Measurements from ENCODE around the gene SMPD3.

Gene SMPD3

GRCh38 chr16:68343137-68343536, 105.2 kb downstream of the SMPD3 start:
- TF ChIP-seq CTCF (IDR thresholded peaks at IDR 0.05; ENCODE audit: extremely low read depth, missing control alignments), result no peak
- DNase-seq (ENCODE audit: low spot score), result no peak

- DNase-seq (ENCODE audit: low spot score), result no peak
- TF ChIP-seq CTCF (IDR thresholded peaks at IDR 0.05; ENCODE audit: extremely low read depth, missing control alignments), result no peak
Observed at GRCh38 chr16:68342620-68343019, 105.7 kb downstream of the SMPD3 start.

- no peak for TF ChIP-seq CTCF (IDR thresholded peaks at IDR 0.05; ENCODE audit: extremely low read depth, missing control alignments)
- no peak for DNase-seq (ENCODE audit: low spot score)
Observed at GRCh38 chr16:68339214-68339613, 109.1 kb downstream of the SMPD3 start.

DNA sequence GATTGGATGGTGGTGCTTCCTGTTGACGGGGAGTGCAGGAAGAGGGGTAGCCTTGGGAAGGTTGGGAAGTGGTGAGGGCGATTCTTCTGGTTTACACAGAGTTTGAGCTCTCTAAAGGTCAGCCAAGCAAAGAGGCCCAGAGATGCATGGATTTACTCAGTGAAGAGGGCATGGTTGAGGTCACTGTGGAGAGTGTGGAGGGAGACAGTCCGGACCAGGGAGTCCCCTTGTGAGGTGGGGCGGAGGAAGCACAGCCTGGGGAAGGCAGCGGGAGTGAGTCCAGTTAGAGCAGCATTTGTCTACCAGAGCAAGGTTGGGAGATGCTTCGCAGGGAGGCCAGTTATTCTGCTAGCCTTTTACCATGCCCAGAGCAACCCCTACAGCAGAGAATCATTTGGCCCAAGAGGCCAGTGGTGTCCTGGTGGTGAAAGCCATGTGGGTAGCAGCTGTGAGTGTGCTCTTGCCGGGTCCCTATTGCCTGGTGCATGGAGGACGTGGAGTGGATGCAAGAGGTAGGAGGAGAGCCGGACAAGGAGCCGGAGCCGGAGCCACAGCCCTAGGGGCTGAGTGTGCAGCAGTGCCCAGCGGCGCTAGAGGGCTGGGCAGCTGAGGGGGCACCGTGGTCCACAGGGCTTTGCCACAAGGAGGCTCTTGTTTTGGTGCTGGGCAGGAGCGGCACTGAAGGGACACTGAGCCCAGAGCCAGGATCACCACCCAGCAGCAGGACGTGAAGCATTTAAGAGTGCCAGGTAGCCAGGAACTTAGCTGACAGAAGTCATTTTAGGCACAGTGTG, 109.8 kb downstream of the SMPD3 start:
- TF ChIP-seq CTCF (IDR thresholded peaks at IDR 0.05; ENCODE audit: extremely low read depth, missing control alignments), result no peak
- DNase-seq (ENCODE audit: low spot score), result no peak

DNA sequence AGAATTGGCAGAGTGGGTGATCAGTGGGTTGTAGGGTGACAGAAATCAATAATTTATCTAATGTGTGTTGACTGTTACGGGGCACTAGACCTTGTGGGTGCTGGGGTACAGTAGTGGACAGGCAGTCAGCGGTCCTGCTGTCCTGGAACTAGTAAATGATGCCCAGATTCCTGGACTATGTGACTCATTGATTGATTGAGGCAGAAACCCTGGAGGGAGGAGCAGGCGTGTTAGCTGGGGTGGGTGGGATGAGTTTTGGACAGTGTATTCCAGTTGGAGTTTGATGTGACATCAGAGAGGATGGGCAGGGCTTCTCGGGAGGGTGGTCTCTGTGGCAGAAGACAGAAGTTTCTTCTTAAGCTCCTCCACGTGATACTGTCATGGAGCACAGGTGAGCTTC, 113.1 kb downstream of the SMPD3 start:
- no peak for DNase-seq (ENCODE audit: low spot score)
- TF ChIP-seq CTCF (IDR thresholded peaks at IDR 0.05; ENCODE audit: extremely low read depth, missing control alignments), result no peak

- no peak for TF ChIP-seq CTCF (IDR thresholded peaks at IDR 0.05; ENCODE audit: extremely low read depth, missing control alignments)
- DNase-seq (ENCODE audit: low spot score), result no peak
Observed at GRCh38 chr16:68332411-68333121, 115.7 kb downstream of the SMPD3 start.

- TF ChIP-seq CTCF (IDR thresholded peaks at IDR 0.05; ENCODE audit: extremely low read depth, missing control alignments), result no peak
- no peak for DNase-seq (ENCODE audit: low spot score)
Observed at GRCh38 chr16:68331879-68332410, 116.4 kb downstream of the SMPD3 start.
